ENCODE results near the gene CES3.
"Not testable (repeated sequence)": the region's sequence is repeated elsewhere in the genome, so short reads cannot be mapped to it uniquely, and the experiment has no call there.

CES3 gene

GRCh38 chr16:66927918-66928649 is 33.0 kb upstream of the CES3 start:
- DNase-seq = no peak

GRCh38 chr16:66928702-66929388 is 32.2 kb upstream of the CES3 start:
- DNase-seq = no peak

- DNase-seq = peak; percentile 74
Observed at GRCh38 chr16:66930189-66930588, 30.9 kb upstream of the CES3 start.

- DNase-seq = no peak
Observed at GRCh38 chr16:66931665-66932064, 29.4 kb upstream of the CES3 start.

- DNase-seq = no peak
Observed at GRCh38 chr16:66932076-66932475, 29.0 kb upstream of the CES3 start.

- DNase-seq = no peak
Observed at GRCh38 chr16:66933776-66934137, 27.3 kb upstream of the CES3 start.

- DNase-seq = peak; percentile 37
Observed at GRCh38 chr16:66934138-66934838, 26.8 kb upstream of the CES3 start, which contains the start of gene CIAO2B. TSS of gene CIAO2B (minus strand) at chr16:66934402. CDS start at chr16:66934364, 38 bp downstream.

GRCh38 chr16:66934839-66935313 is 26.2 kb upstream of the CES3 start:
- not testable (repeated sequence) for DNase-seq

GRCh38 chr16:66935314-66936011 is 25.6 kb upstream of the CES3 start, which contains the start of gene CES2:
TSS of gene CES2 (plus strand) at chr16:66935516. CDS start at chr16:66935636, 120 bp downstream.
- no peak for DNase-seq

GRCh38 chr16:66936462-66936861 is 24.6 kb upstream of the CES3 start:
- DNase-seq = no peak

- no peak for DNase-seq
Observed at GRCh38 chr16:66936889-66937554, 24.0 kb upstream of the CES3 start.

- no peak for DNase-seq
Observed at GRCh38 chr16:66937725-66938337, 23.2 kb upstream of the CES3 start.

GRCh38 chr16:66939366-66939765 is 21.7 kb upstream of the CES3 start:
- no peak for DNase-seq

- DNase-seq = no peak
Observed at GRCh38 chr16:66940236-66940635, 20.8 kb upstream of the CES3 start.

GRCh38 chr16:66942981-66943380 is 18.1 kb upstream of the CES3 start:
- no peak for DNase-seq

- no peak for DNase-seq
Observed at GRCh38 chr16:66943426-66944053, 17.5 kb upstream of the CES3 start.

GRCh38 chr16:66944054-66944441 is 17.0 kb upstream of the CES3 start:
- no peak for DNase-seq

GRCh38 chr16:66944971-66945370 is 16.1 kb upstream of the CES3 start:
- not testable (repeated sequence) for DNase-seq

- DNase-seq = no peak
Observed at GRCh38 chr16:66945939-66946338, 15.1 kb upstream of the CES3 start.

- no peak for DNase-seq
Observed at GRCh38 chr16:66946541-66946940, 14.5 kb upstream of the CES3 start.

- DNase-seq = no peak
Observed at GRCh38 chr16:66946974-66947301, 14.1 kb upstream of the CES3 start.
